Heart left ventricle (tissue), 16 donors: ENCODE measurements around the gene NDUFB5. TPM values are rescaled to one million over a fixed set of nuclear protein-coding genes. Genes with fewer than 3 reads are reported as not detected.

Experiments used
- ATAC-seq, 4 donors: fragments of 200-7000 bp; cut with Tn5 transposase; one replicate each; pipeline ENCODE4 v1.9.1; 2020 to 2022; ENCODE audit warnings: moderate library complexity in 4 of 4, mild to moderate bottlenecking in 3 of 4, moderate number of reproducible peaks in 1 of 4
- DNase-seq, 5 donors: peaks; one replicate each; pipeline ENCODE4 v3.0.0-alpha.2; 2020
- H3K27ac ChIP-seq, 12 donors: fragments of 200-600 bp; sonication (generic) in 4 of 12; one replicate each; pipeline versions ENCODE4 v1.5.0 to v1.8.0; 2016 to 2022; ENCODE audit warnings: mild to moderate bottlenecking in 2 of 12
- H3K27me3 ChIP-seq, 9 donors: fragments of 200-600 bp; sonication (generic) in 2 of 9; one replicate each; pipeline versions ENCODE4 v1.5.1 to v1.8.0; 2016 to 2022; ENCODE audit warnings: mild to moderate bottlenecking in 3 of 9
- H3K36me3 ChIP-seq, 9 donors: fragments of 200-600 bp; sonication (generic) in 2 of 9; one replicate each; pipeline versions ENCODE4 v1.5.0 to v1.8.0; 2018 to 2022; ENCODE audit warnings: mild to moderate bottlenecking in 2 of 9
- H3K4me1 ChIP-seq, 12 donors: fragments of 200-600 bp; sonication (generic) in 4 of 12; one replicate each; pipeline versions ENCODE4 v1.5.0 to v1.8.0; 2016 to 2022; ENCODE audit warnings: mild to moderate bottlenecking in 3 of 12
- H3K4me3 ChIP-seq, 12 donors: fragments of 200-600 bp; sonication (generic) in 4 of 12; one replicate each; pipeline versions ENCODE4 v1.5.0 to v1.8.0; 2017 to 2022; ENCODE audit warnings: mild to moderate bottlenecking in 9 of 12, moderate library complexity in 4 of 12
- H3K9me3 ChIP-seq, 12 donors: fragments of 200-600 bp; sonication (generic) in 4 of 12; one replicate each; pipeline versions ENCODE4 v1.5.0 to v1.8.0; 2016 to 2022; ENCODE audit warnings: mild to moderate bottlenecking in 1 of 12
- CTCF ChIP-seq, 12 donors: fragments of 200-600 bp; sonication (generic) in 4 of 12; IDR thresholded peaks; one replicate each; pipeline versions ENCODE4 v1.5.0 to v1.8.0; 2018 to 2022; ENCODE audit warnings: antibody characterized with exemption in 12 of 12, mild to moderate bottlenecking in 5 of 12
- POLR2A ChIP-seq, 2 donors: fragments of 450-650 bp; IDR thresholded peaks; one replicate each; pipeline ENCODE4 v1.6.1; 2017; ENCODE audit warnings: antibody characterized with exemption in 2 of 2, mild to moderate bottlenecking in 2 of 2, moderate library complexity in 2 of 2
- WGBS, 4 donors: extraction: QIAGEN DNeasy Blood & Tissue Kit in 2 of 4; methylation state at CpG; one replicate each; pipeline versions ENCODE4 v1.1.5 to v1.1.7; 2013 to 2018; 5-methylcytosine and 5-hydroxymethylcytosine counted together
- intact Hi-C, 10 donors: fragments of 100-400 bp; cut with DNase I; formaldehyde crosslinking; loops; one replicate each; pipeline versions ENCODE4 v1.11.1 to v1.14.2; 2022
- polyA plus RNA-seq, 2 donors: library from polyadenylated mRNA; stranded (reverse); fragments of 200-250 nt; gene quantifications; one replicate each; pipeline ENCODE4 v1.2.3, GENCODE V29; 2013
- total RNA-seq, 9 donors: library from RNA; depleted of rRNA in 2 of 9; stranded (reverse); fragments of >200 nt in 2 of 9; fragmentation: NEBNext Ultra II Directional in 3 of 9; extraction: Animal tissue kit (Norgen Biotek cat#: 25700) in 3 of 9; gene quantifications; one replicate each; pipeline versions ENCODE4 v1.1.0 to v1.2.4, GENCODE V29; 2016 to 2023
- donor health status: ischemic (EF 13 %, LVEDD 7.1; RV severe dilation, severe dysfunction).
- donor health status: healthy with polysubstance abuse.
- donor health status: DM: no; HTN: yes; CAD: no.
- donor health status: DM: no; HTN: no; CAD: no.
- donor health status: ischemic (EF 25% LVEDD 6.9; RV normal size, moderate dysfunction).
- donor health status: ischemic (EF 25% LVEDD 5.7; RV mildly dilated, moderate dysfunction).
- donor health status: healthy.
- donor health status: DM: yes; HTN: yes; CAD: no.
- donor health status: ischemic (EF 35%, LVEDD 5.7; RV mildly dilated, moderate dysfunction).
- donor health status: nonischemic (EF 11% LVEDD 7.7; RV severe dilation, severe dysfunction).
- donor health status: DM: yes; HTN: yes; CAD: no.
- donor health status: PGD.
- donor health status: ischemic (EF 29% LVEDD 5.4; RV normal size, mild dysfunction).
- donor health status: nonischemic (EF 23%, LVEDD 6.1; RV moderate dilation, normal function).

NDUFB5 gene
- total and polyA plus RNA-seq, 11 donors: 138 to 383 (median 317) TPM

- Histone ChIP-seq H3K27ac (peak overlapping the region; percentile 86 to 97 (median 92)), H3K9me3 (no peaks in the 10 kb centered on the region), H3K4me3 (peak overlapping the region; percentile 61 to 93 (median 88)), H3K27me3 (no peaks in the 10 kb centered on the region), H3K36me3 (no peaks in the 10 kb centered on the region), H3K4me1 (peaks cover 0 to 30% (median 8%) of the 10 kb centered on the region in 12 donors)
- peak; percentile 77 to 89 (median 85) for DNase-seq
- WGBS, 4 donors: 0 to 1% (median 1%) methylated on average over 15 to 77 of the region's 77 CpGs
- ATAC-seq: peak; percentile 78 to 88 (median 86)
- intact Hi-C loops: loop anchor here in 6 of 10 donors (5.0 to 10.0 kb wide), 5 partner anchors 64 to 92 kb away; no protein-coding TSS in a partner anchor
- peak in 6 of 12 donors; percentile 10 to 40 (median 30) for TF ChIP-seq CTCF (IDR thresholded peaks at IDR 0.05)
- TF ChIP-seq POLR2A (IDR thresholded peaks at IDR 0.05): no peak
Measured at GRCh38 chr3:179653096-179653797, 48.7 kb downstream of the NDUFB5 start.

GRCh38 chr3:179655236-179655635 is 50.6 kb downstream of the NDUFB5 start:
- WGBS, 4 donors: 56 to 70% (median 67%) methylated on average over 2 of the region's 2 CpGs
- Histone ChIP-seq H3K9me3 (no peaks in the 10 kb centered on the region), H3K36me3 (no peaks in the 10 kb centered on the region), H3K27me3 (no peaks in the 10 kb centered on the region), H3K4me1 (peaks cover 0 to 47% (median 10%) of the 10 kb centered on the region in 12 donors), H3K4me3 (peak overlapping the region in 8 of 12 donors; percentile 70 to 92 (median 88)), H3K27ac (peak overlapping the region; percentile 86 to 97 (median 92))
- ATAC-seq (no peak), DNase-seq (no peak)
- intact Hi-C loops: loop anchor here in 4 of 10 donors (2.0 to 10.0 kb wide), 4 partner anchors 78 to 90 kb away; no protein-coding TSS in a partner anchor
- TF ChIP-seq CTCF (IDR thresholded peaks at IDR 0.05) (no peak), POLR2A (IDR thresholded peaks at IDR 0.05) (no peak)

GRCh38 chr3:179658606-179659005 is 54.0 kb downstream of the NDUFB5 start:
- H3K9me3 ChIP-seq: no peaks in the 10 kb centered on the region
- H3K36me3 ChIP-seq: no peaks in the 10 kb centered on the region
- intact Hi-C loops: loop anchor here in 3 of 10 donors (5.0 to 10.0 kb wide), 3 partner anchors 76 to 86 kb away; no protein-coding TSS in a partner anchor
- ATAC-seq (peak in 2 of 4 donors; percentile 21 to 58), DNase-seq (no peak)
- peak overlapping the region in 6 of 12 donors; percentile 6 to 68 (median 37) for H3K27ac ChIP-seq
- no peak overlapping the region for H3K4me3 ChIP-seq
- peaks cover 3 to 75% (median 28%) of the 10 kb centered on the region in 12 donors for H3K4me1 ChIP-seq
- 66 to 82% (median 72%) methylated on average over 2 of the region's 2 CpGs for WGBS, 4 donors
- TF ChIP-seq CTCF (IDR thresholded peaks at IDR 0.05): no peak
- no peak for TF ChIP-seq POLR2A (IDR thresholded peaks at IDR 0.05)
- H3K27me3 ChIP-seq: no peaks in the 10 kb centered on the region

- TF ChIP-seq CTCF (IDR thresholded peaks at IDR 0.05): no peak
- TF ChIP-seq POLR2A (IDR thresholded peaks at IDR 0.05): no peak
- H3K27me3 ChIP-seq: no peaks in the 10 kb centered on the region
- H3K4me3 ChIP-seq: no peak overlapping the region
- DNase-seq (no peak), ATAC-seq (no peak)
- no peaks in the 10 kb centered on the region for H3K9me3 ChIP-seq
- H3K4me1 ChIP-seq: peaks cover 0 to 89% (median 34%) of the 10 kb centered on the region in 12 donors
- 70 to 83% (median 74%) methylated on average over 3 of the region's 3 CpGs for WGBS, 4 donors
- intact Hi-C loops: no loop called here
- peak overlapping the region in 4 of 12 donors; percentile 2 to 66 (median 27) for H3K27ac ChIP-seq
- no peaks in the 10 kb centered on the region for H3K36me3 ChIP-seq
Measured at GRCh38 chr3:179660872-179661271, 56.3 kb downstream of the NDUFB5 start.
